ENCODE measurements around the gene BAG1.

Gene BAG1

DNA sequence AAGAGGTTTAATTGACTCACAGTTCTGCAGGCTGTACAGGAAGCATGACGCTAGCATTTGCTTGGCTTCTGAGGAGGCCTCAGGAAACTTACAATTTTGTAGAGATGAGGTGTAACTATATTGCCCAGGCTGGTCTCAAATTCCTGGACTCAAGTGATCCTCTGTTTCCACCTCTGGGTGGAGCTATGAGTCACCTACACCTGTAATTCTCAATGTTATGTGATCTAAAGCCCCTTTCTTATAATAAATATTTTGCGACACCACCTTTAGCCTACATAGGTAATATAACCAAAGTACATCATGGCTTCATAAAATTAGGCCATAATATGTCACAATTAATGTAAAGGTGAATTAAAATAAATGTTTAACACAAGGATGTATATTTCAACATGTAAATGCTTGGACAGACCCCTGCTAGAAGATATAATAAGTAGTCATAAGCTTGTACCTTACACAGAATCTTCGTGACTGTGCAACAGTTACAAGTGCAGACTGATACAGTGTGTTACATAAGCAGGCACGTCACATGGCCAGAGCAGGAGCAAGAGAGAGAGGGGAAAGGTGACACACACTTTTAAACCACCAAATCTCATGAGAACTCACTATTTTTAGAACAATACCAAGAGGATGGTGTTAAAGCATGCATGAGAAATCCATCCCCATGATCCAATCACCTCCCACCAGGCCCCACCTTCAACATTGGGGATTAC lies 54.3 kb downstream of the BAG1 start:
- no peak for DNase-seq (ENCODE audit: low read depth in 3 of 3)

DNA sequence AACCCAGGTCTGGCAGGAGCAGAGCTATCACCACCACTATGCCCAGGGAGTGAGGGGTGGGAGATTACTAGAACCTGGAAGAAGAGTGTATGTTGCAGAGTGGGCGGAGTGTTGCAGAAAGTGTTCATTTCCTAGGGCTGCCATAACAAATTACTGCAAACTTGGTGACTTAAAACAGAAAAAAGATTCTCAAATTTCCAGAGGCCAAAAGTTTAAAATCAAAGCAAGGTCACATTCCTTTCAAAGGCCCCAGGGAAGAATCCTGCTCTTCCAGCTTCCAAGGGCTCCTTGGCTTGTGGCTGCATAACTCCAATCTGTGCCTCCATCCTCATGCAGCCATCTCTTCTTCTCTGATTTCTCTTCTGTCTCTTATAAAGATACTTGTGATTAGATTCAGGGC lies 55.1 kb downstream of the BAG1 start:
- no peak for DNase-seq (ENCODE audit: low read depth in 3 of 3)

DNA sequence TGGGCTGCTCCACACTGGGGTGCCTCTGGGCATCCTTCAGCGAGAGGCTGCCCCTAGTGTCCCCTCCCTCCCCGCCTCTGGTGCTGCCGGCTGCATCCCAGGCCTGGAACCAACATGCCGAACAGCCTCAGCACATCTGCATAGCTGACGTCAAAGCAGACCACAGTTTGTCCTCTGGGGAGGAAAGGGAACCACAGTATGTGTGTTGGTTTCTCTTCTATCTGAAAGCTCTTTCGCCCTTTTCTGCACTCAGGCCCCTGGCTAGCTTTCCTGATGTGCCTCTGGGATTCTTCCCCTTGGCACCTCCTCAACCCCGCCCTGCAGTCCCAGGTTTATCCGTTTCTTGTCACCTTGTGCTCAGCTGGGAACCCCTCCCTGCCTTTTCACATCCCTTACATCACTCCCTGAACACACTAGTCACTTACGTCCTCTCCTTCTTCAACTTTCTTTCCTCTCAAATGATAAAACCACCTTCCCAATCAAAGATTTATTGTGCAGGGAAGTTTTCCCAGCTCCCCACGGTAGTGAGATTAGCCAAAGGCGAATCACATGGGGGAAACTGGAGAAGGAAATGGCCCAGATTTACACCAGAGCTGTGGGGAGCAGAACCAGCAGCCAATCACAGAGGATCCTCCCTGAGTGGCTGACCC lies 61.8 kb downstream of the BAG1 start:
- DNase-seq (ENCODE audit: low read depth in 3 of 3) = peak in 1 of 3 experiments; percentile 6

All from stimulated activated CD4-positive, alpha-beta T cell treated with anti-CD3 and anti-CD28 coated beads, TNF-alpha, amount 100 ng/mL, for 24 hours (primary cell).